ENCODE data around the gene SAP30BP. TPM values are rescaled to one million over a fixed set of nuclear protein-coding genes. Genes with fewer than 3 reads are reported as not detected.

SAP30BP gene
- polyA plus RNA-seq, 5 donors = 101 to 112 (median 102) TPM

DNA sequence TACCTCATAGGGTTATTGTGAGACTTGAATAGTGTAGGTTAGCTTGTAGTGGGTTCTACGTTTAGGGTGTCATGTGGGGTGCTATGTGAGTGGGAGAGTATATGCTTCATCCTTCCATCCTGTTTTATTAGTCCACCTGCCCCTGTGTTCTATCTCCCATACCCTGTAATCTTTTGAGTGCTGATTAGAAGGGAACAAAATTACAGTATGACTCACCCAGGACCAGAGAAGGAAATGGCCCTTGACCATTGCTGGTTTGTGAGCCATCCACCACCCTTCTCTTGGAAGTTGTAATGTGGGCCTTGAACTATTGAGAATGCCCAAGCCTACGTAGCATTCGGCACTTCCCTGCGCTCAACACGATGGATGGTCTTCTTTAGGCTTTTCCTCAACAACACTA, 17.1 kb downstream of the SAP30BP start:
- DNase-seq = no peak

DNA sequence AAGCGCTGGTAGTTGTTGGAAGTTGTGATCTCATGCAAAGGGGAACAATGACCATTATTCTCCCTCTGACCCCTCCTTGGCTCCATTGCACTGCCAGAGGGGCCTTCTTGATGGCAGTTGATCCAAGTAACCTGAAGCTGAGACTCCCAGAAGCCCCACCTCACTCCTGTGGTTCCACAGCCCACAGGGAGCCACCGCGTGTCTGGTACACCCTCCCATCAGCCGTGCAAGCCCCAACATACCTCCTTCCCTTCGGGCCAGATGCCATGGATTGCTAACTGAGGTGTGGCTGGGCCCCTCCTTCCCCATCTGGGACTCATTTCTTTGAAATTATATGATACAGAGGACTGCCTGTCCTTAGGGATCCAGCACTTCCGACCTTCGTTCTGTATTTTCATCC, 17.8 kb downstream of the SAP30BP start:
- no peak for DNase-seq

DNA sequence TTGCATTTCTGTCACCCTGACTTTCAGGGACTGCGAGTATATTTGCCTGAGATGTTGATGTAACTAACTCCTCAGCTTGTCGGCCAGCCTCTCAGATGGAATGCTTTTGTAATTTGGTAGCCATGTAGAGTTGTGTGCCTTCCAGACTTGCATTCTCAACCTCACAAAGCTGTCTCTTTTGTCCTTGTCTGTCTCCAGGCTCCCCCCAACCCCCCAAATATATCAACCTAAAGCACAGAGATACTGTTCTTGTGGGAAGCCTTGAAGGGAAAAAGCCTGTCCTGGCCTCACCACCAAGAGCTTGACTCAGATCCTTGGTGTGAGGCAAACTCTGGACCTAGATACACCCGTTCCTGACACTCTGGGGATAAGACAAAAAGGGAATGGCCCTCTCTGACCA, 18.4 kb downstream of the SAP30BP start:
- DNase-seq = no peak

DNA sequence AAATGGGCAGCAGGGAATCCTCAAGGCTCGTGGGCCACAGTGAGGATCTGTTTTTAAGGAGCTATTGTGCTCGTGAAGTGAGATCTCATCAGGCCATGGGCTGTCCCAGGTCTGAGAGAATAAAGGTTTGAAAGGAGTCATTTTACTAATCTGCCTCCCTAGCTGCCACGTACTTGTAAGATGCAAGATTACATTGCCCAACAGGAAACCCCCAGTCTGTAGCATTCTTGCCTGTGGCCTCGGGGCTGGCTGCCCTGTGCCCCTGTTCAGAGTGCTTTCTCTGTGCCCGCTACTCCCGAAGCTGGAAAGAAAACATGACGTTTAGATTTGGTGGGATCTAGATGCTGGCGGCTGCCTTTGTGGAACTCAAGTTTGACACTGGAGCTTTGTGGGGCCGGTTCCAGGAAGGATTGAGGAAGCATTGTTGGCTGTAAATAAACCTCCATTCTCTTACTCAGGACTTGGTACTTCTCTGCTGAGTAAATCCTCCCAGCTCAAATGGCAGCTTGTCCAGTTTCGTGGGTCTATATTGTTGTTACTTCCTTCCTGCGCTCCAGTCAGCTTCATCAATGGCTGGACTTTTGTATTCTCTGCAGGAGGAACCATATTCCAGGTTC, 21.2 kb downstream of the SAP30BP start:
- no peak for DNase-seq

DNA sequence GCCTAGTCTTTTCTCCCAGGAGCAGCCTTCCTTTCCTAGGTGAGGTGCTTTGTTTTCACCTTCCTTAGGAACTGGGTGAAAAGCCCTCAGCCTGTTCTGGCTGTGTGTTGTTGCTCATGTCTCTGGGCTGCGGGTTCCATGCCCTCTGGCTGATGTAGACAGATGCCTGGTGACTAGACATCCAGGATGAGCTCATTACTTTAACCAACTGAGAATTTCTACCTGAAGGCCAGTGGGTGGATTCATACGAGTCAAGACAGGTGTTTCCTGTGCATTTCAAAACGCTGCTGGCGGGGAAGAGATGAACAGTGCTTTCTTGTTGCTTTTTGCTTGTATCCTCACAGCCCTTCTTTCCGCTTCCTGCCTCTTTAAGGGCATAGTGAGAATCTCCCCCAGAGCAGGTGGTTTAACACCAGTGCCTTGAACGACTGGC, 22.3 kb downstream of the SAP30BP start:
- DNase-seq = no peak

DNA sequence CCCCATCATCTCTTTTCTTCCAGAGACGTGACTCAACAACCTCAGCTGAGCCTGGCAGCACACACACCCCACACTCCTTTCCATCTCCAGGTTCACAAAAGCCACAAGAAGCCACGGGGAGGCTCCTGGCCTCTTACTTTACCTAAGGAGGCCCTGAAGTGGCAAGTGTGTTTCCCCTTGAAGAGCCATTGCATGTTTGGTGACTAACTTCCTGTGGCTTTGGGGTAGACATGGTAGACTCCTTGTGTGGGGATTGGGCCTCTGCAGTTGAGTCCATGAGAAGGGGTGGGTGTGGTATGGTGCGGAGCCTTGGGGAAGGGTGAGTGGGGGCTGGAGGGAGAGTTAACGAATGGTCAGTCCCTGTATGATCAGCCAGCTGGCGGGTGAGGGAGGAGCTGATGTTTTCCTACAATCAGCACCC, 24.2 kb downstream of the SAP30BP start:
- no peak for DNase-seq

DNA sequence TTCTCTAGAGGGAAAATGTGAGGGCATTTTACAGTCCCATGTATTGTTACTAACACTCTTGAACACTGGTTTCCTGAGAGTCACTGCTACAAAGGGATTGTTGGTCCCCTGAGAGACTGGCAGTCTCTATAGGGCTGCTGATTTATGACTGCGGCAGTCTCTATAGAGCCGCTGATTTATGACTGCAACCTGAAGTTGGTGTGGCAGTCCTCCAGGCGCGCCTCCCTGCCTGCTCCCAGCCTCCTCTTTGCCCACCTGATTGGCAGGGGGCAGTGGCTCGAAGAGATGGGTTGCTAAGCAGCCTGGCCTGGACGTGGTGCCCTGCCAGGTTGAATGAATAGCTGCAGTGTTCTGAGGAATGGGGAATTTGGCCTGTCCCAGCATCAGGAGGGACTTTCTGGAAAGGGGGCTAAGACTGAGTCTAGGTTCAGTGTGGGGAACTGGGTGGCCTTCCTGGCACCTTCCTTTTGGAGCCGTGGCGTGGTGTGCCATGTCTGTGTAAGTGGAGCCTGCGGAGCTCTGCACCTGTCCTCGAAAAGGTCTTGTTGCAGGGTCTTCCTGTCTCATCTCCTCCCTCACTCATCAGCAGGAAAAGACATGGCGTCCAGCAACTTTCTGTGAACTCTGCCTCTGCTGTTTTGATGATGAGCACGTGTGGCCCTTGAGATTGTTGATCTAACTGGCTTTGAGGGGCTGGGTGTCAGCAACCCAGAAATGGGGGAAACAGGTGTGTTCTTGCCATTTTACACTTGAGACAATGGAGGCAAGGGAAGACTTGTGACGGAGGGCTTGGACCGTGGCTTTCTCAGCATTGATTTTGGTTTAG, 24.9 kb downstream of the SAP30BP start:
- DNase-seq = no peak

DNA sequence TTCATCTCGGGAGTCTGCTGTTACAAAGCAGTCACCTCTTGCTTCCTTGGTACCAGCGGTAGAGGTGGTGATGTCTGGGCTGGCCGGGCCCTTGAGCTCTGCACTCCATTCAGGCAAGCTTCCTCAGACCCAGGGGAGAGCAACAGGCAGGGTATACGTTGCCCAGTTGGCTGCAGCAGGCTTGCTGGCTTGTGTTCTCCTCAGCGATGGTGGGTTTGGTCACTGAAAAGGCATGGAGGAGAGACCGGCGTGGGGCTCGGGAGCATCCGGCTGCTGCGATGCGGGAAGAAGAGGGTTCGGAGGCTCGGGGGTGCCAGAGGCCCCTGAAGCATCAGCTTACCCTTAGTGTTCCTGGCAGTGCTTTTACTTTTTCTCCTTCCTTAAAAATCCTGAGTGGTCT, 25.8 kb downstream of the SAP30BP start:
- DNase-seq = no peak

DNA sequence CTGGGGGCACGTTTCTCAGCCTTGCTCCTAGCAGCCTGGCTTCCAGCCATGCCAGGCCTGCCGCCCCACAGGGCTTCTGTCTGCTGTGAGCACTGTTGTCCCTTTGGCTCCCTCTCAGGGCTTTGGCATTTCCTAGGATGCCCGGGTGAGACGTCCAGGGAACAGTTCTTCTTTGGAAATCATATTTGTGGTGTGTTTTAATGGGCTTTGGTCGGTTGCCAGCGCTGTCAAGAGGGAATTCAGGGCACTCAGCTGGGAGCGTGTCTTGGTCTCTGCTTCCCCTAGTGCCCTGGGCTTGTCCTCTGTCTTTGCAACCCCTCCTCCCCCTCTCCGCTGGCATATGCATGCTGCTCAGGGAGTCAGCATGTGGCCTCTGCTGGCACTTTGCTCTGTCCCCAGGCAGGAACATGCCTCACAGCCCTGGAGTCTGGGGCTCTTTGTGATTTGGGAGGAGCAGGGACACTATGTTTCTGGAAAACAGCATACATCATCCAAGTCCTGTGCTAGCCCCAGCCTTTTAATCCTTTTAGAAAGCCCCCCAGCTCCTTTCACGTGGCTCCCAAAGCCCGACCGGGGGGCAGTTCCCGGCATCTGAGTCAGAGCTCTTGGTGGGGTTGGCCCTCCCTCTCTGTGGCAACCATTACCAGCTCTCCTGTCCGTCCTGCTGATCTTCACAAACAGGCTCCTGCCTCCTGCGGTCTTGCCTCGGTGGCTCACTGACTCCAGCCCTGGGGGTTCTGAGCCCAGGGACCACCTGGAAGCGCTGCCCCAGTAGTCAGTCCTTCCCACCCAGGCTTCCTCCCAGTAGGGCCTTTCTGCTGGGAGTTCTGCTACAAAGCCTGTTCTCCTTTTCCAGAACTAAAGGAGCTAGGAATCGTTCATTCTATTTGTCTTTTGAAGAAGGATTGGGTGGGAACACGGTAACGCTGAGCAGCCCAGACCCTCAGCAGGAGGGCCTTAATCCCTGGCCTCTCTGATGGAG, 26.7 kb downstream of the SAP30BP start:
- DNase-seq = peak in 1 of 2 donors; percentile 16

DNA sequence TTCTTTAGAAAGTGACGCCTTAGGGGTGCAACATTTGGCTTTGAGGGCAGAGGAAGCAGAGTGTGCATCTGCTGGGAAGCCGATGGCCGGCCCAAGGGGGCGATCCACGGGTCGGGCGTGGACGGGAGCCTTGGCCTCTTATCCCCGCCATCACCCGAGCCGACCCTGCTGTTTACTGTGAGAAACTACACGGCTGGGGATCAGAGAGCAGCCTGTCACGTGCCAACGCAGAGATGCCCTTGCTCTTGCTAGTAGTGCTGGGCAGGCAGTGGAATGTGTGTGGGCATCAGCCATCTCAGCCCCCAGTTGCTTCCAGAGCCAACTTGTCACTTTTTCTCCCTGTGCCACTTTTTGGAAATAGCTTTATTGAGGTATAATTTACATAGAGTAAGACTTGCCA, 27.4 kb downstream of the SAP30BP start:
- no peak for DNase-seq

DNA sequence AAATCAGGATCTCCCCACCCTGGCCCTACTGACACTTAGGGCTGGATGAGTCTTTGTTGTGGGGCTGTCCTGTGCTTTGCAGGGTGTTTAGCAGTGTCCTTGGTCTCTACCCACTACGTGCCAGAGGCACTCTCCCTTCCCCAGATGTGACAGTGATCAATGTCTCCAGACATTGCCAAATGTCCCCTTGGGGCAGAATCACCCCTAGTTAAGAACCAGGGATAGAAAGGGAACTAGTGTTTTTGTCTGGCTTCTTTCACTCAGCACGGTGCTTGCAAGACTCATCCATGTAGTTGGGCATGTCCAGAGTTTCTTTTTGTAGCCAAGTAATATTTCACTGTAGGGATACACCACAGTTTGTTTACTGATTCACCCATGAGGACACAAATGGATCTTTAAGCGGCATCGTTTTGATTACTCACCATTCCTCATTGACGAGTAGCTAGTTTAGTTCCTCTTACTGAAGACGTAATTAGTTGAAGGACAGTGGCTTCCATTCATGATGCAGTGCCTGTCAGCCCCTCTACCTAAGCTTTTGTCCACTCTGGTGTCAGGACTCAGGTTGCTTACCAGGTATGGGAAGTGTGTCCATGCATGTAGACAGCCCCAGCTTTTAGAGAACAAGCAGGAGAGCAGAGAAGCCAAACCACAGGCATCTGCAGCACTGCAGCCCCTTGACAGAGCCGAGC, 28.1 kb downstream of the SAP30BP start:
- no peak for DNase-seq

DNA sequence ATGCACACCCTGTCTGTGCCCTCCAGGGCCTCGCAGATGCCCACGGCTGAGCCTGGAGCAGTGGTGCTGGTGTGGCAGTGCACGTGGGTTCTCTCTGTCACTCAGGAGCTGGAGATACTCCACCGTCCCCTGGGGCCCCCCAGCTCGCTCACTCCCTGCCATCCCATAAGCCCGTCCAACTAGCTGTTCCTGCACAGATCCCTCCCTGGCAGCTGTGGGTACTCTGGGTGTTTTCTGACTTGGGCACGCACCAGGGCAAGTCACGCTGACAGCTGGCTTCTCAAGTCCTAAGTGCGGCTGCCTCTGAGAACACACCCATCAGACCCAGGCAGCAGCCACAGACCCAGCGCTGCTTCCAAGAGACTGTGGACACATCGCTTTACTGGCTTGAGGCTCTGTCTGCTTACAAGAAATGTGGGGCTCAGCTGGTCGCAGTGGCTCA, 28.7 kb downstream of the SAP30BP start:
- DNase-seq = no peak

DNA sequence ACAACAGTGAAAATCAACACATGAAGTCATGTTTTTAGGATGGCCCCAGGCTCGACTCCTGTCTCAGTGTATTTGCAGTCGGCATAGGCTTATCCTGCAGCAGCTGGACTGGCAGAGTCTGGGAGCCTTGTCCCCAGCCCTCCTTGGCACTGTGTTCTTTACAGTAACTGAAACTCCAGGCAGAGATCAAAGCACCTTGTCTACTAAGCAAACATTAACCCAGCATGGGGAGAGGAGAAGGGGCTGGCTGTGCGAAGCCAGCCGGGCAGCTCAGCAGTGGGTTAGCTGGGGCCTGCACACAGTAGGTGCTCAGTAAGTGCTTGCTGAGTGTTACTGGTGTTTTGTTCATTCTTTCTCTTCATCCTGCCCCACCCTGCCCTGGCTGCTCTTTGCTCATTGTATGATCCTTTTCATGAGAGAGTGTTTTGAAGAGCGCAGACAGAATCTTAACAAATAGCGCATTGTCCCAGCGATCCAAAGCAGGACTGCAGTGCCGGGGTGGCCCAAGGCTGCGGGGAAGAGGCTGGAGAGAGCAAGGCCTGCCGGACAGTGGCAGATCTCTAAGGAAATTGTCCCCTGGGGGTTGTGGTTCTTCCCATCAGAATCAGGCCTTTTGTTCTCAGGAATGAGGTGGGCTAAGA, 30.6 kb downstream of the SAP30BP start:
- no peak for DNase-seq

DNA sequence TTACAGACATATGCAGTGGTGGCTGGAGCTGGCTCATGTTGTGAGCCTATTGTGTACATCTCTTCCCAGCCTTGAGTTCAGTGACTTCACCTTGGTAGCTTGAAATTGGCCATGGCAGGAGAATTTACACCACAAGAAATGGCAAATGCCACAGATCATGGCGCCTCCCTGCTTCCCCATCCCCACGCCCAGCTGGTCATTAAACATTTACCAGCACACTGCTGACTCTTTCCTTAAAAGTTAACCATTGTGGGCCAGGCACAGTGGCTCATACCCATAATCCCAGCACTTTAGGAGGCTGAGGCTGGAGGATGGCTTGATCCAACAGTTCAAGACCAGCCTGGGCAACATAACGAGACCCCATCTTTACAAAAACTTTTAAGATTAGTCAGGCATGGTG, 31.5 kb downstream of the SAP30BP start:
- DNase-seq = no peak

DNA sequence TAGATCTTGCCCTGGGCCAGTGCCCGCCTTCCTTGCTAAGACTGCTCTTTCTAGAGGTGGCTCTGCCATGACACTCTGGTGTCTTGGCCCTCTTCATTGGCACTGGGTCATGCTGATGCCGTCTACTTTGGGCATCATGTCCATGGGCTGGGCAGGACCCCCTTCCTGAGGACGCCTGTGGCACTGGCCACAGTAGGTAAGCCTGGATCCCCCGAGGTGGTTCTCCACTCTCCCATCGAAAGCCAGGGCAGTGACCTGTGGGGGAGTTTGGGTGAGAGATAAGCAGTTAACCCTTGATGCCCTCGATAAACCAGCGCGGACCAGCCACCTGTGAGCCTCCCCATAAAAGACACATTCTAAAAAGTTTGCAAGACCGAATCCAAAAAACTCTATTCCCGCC, 34.1 kb downstream of the SAP30BP start:
- no peak for DNase-seq

DNA sequence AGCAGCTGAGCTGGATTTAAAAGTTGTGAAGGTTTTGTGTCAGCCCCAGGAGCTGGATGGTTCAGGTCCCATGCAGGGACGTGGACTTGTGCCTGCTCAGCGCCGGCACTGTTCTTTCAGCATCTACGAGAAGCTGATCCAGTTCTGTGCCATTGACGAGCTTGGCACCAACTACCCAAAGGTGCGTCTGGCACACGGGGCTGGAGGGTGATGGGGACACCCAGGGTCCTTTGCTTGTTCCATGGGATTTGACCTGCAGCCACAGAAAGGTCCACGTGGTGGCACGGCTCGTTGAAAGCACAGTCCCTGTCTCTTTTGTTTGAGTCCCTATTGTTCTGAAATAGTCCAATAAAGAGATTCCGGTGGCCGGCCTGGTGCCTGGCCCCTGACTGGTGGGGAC, 36.1 kb downstream of the SAP30BP start:
- no peak for DNase-seq

DNA sequence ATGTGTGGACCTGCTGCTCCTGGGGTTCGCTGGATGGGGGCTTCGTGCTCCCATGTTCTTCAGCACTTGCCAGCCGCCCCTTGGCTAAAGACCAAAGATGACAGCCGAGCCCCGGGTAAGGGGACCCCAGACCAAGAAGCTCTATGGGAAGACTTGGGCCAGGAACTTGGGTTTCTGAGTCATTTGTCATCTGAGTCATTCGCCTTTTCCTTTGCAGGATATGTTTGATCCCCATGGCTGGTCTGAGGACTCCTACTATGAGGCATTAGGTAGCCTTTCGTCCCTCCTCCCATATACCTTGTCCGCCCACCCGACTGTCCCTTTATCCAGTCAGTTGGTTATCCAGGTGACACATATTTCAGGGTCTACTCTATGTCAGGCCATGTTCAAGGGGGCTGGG, 36.5 kb downstream of the SAP30BP start:
- DNase-seq = no peak

DNA sequence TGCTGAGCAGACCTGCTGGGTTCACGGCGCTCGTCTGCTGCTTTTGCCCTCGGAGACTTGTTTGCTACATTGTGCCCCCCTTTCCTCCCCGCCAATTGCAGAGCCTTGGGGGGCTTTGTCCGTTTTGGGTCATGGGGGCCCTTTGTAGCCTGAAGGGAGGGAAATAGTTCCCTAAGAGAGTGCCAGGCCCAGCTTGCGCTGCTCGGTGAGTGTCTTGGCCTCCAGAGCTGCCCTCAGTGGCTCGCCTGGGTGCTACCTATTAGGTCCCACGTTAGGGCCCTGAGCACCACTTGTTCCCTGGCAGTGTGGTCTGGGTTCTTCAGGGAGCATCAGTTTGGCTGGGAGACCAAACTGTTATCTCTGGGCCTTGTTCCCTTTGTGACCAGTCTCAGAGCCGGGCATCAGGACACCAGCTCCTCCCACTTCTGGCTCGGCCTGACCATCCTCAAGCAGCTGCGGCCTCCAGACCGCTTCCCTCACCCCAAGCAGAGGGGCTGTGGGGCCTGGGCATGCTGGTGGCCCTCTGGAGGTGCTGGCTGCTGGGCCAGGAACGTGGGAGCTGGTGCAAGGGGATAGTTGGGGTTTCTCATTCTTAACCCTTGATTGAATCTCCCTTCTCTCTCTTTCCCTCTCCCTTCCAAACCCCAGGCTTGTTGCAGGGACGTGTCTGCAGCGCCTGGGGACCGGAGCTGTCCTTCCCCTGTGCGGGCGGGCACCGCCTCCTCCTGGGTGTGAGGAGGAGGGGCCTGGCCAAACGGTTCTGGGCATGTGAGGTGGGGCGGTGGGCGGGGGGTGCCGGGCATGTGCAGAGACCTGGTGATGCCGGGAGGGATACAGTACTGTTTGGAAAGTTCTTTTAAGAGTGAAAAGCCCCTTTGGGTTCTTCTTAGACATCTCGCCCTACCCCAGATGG, 38.1 kb downstream of the SAP30BP start:
- DNase-seq = no peak

DNA sequence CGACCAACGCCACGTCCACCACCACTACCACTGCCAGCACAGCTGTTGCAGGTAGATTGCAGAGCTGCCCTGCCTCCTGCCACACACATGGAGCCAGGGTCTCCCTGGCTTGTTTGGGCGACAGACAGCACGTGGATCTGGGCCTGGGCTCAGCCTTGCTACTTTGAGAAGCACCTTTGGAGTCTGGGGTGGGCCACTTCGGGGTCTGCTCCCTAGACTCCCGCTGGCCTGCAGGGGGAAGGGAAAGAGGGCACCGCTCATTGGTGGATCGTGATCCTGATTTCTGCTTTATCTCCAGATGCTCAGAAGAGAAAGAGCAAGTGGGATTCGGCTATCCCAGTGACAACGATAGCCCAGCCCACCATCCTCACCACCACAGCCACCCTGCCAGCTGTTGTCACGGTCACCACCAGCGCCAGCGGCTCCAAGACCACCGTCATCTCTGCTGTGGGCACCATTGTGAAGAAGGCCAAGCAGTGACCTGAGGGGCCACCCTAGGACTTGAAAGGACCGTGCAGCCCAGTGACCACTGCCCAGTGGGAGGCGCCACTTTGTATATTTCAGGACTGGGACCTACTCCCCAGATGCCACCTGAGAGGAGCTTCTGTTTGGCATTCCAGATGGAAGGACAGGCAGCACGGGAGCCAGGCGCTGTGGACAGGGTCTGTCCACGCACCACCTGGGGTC, 39.0 kb downstream of the SAP30BP start:
- no peak for DNase-seq
